ENCODE data around the gene SBF2.

SBF2 gene

GRCh38 chr11:10247011-10247410 is 47.0 kb downstream of the SBF2 start:
- no peaks in the 10 kb centered on the region for H3K79me2 ChIP-seq (ENCODE audit: low read length)
- TF ChIP-seq CTCF (IDR thresholded peaks at IDR 0.05; ENCODE audit: low read depth, low read length) (no peak), EZH2phosphoT487 (IDR thresholded peaks at IDR 0.05; ENCODE audit: low read depth) (no peak)
- H3K9me3 ChIP-seq (ENCODE audit: insufficient read depth, low read length): no peaks in the 10 kb centered on the region
- H3K36me3 ChIP-seq (replicated peaks; ENCODE audit: low read depth, low read length): no peaks in the 10 kb centered on the region
- H3K27me3 ChIP-seq (ENCODE audit: low read depth, low read length): no peaks in the 10 kb centered on the region
- H2AFZ ChIP-seq (ENCODE audit: low read depth, low read length): no peak overlapping the region
- H3K4me1 ChIP-seq (ENCODE audit: low read length): no peaks in the 10 kb centered on the region
- no peak overlapping the region for H3K4me3 ChIP-seq (ENCODE audit: low read length)
- no peak overlapping the region for H3K4me2 ChIP-seq (ENCODE audit: low read length)
- no peaks in the 10 kb centered on the region for H4K20me1 ChIP-seq (ENCODE audit: insufficient read depth, low read length)
- no peak overlapping the region for H3K27ac ChIP-seq (ENCODE audit: low read length)
- H3K9ac ChIP-seq (ENCODE audit: low read length): no peak overlapping the region

- Histone ChIP-seq H2AFZ (ENCODE audit: low read depth, low read length) (no peak overlapping the region), H3K27me3 (ENCODE audit: low read depth, low read length) (no peaks in the 10 kb centered on the region), H3K4me2 (ENCODE audit: low read length) (no peak overlapping the region), H4K20me1 (ENCODE audit: insufficient read depth, low read length) (no peaks in the 10 kb centered on the region), H3K4me3 (ENCODE audit: low read length) (no peak overlapping the region), H3K4me1 (ENCODE audit: low read length) (no peaks in the 10 kb centered on the region), H3K79me2 (ENCODE audit: low read length) (no peaks in the 10 kb centered on the region), H3K36me3 (replicated peaks; ENCODE audit: low read depth, low read length) (no peaks in the 10 kb centered on the region), H3K27ac (ENCODE audit: low read length) (no peak overlapping the region), H3K9ac (ENCODE audit: low read length) (no peak overlapping the region), H3K9me3 (ENCODE audit: insufficient read depth, low read length) (no peaks in the 10 kb centered on the region)
- TF ChIP-seq CTCF (IDR thresholded peaks at IDR 0.05; ENCODE audit: low read depth, low read length) (no peak), EZH2phosphoT487 (IDR thresholded peaks at IDR 0.05; ENCODE audit: low read depth) (no peak)
Measured at GRCh38 chr11:10243896-10244575, 50.0 kb downstream of the SBF2 start.

DNA sequence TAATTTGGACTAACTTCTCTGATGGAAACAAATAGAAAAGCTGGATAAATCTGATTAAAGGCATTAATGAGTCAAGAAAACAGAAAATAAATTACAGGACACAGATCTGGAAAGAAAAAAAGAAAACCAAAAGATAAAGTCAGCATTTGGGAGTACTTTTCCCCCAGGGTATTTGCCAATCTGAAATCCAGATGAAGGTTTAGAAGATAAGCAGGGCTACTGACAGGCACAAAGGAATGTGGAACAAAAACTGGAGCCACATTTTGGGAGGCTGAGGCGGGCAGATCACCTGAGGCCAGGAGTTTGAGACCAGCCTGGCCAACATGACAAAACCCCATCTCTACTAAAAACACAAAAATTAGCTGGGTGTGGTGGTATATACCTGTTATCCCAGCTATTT is 57.2 kb downstream of the SBF2 start:
- H4K20me1 ChIP-seq (ENCODE audit: insufficient read depth, low read length): no peaks in the 10 kb centered on the region
- TF ChIP-seq CTCF (IDR thresholded peaks at IDR 0.05; ENCODE audit: low read depth, low read length) (no peak), EZH2phosphoT487 (IDR thresholded peaks at IDR 0.05; ENCODE audit: low read depth) (no peak)
- no peaks in the 10 kb centered on the region for H3K9me3 ChIP-seq (ENCODE audit: insufficient read depth, low read length)

DNA sequence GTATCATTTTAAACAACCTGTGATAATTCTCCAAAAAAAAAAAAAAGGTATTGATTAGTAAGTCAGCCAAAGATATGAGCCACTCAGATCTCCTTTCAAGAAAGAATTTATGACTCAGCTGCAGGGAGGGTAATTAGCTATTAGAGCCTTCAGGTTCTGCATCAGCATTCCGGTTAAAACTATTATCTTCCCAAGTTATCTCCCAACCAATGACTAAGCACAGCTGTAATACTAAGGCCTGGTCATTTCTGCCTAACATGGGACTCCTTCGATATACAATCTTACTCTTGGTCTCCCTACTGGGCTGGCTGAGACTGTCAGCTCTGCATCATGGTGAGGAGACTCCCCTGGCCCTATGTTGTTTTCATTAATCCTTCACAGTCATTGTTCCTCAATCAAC is 60.4 kb downstream of the SBF2 start:
- Histone ChIP-seq H3K79me2 (ENCODE audit: low read length) (no peaks in the 10 kb centered on the region), H3K4me1 (ENCODE audit: low read length) (no peaks in the 10 kb centered on the region), H3K36me3 (replicated peaks; ENCODE audit: low read depth, low read length) (no peaks in the 10 kb centered on the region), H3K27me3 (ENCODE audit: low read depth, low read length) (no peaks in the 10 kb centered on the region), H3K9me3 (ENCODE audit: insufficient read depth, low read length) (no peaks in the 10 kb centered on the region), H3K4me2 (ENCODE audit: low read length) (no peak overlapping the region), H3K9ac (ENCODE audit: low read length) (no peak overlapping the region), H3K27ac (ENCODE audit: low read length) (no peak overlapping the region), H3K4me3 (ENCODE audit: low read length) (no peak overlapping the region), H2AFZ (ENCODE audit: low read depth, low read length) (no peak overlapping the region), H4K20me1 (ENCODE audit: insufficient read depth, low read length) (no peaks in the 10 kb centered on the region)
- TF ChIP-seq CTCF (IDR thresholded peaks at IDR 0.05; ENCODE audit: low read depth, low read length) (no peak), EZH2phosphoT487 (IDR thresholded peaks at IDR 0.05; ENCODE audit: low read depth) (no peak)

More for the DNA sequence above, 57.2 kb downstream of the SBF2 start:
- H3K4me3 ChIP-seq (ENCODE audit: low read length): no peak overlapping the region
- no peak overlapping the region for H3K4me2 ChIP-seq (ENCODE audit: low read length)
- H3K9ac ChIP-seq (ENCODE audit: low read length): no peak overlapping the region
- no peaks in the 10 kb centered on the region for H3K36me3 ChIP-seq (replicated peaks; ENCODE audit: low read depth, low read length)
- H2AFZ ChIP-seq (ENCODE audit: low read depth, low read length): no peak overlapping the region
- H3K27ac ChIP-seq (ENCODE audit: low read length): no peak overlapping the region
- H3K27me3 ChIP-seq (ENCODE audit: low read depth, low read length): no peaks in the 10 kb centered on the region
- H3K79me2 ChIP-seq (ENCODE audit: low read length): no peaks in the 10 kb centered on the region
- no peaks in the 10 kb centered on the region for H3K4me1 ChIP-seq (ENCODE audit: low read length)
